HG03439 (cell line): Measurements from ENCODE around the gene DIP2B.
"Not testable (repeated sequence)": the region's sequence is repeated elsewhere in the genome, so short reads cannot be mapped to it uniquely, and the experiment has no call there.

Source experiments
- ATAC-seq: cut with Tn5 transposase; IDR thresholded peaks from one replicate; pipeline ENCODE4 v1.9.1; 2021; ENCODE audit warnings: mild to moderate bottlenecking, moderate library complexity; ENCODE audit not compliant: unreplicated experiment

DIP2B gene

GRCh38 chr12:50547742-50548141 lies 43.0 kb downstream of the DIP2B start:
- ATAC-seq: no peak

DNA sequence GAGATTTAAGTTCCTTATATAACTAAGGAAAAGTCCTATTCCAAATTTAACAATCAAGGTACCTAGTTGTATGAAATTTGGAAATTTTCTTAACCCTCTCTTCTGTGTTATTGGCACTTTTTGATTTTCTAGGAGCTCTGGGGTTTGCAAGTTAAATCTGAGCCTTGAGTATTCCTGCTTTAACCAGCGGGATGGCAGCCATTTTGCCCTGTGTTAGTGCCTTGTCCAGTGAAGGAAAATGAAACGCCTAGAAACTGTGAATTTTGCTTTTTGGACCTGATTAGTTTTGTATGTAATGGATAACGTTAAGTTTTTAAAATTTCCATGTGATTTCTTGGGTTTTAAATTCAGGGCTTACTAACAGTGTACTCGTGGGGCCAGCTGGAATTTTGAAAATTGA lies 45.1 kb downstream of the DIP2B start:
- ATAC-seq: no peak

DNA sequence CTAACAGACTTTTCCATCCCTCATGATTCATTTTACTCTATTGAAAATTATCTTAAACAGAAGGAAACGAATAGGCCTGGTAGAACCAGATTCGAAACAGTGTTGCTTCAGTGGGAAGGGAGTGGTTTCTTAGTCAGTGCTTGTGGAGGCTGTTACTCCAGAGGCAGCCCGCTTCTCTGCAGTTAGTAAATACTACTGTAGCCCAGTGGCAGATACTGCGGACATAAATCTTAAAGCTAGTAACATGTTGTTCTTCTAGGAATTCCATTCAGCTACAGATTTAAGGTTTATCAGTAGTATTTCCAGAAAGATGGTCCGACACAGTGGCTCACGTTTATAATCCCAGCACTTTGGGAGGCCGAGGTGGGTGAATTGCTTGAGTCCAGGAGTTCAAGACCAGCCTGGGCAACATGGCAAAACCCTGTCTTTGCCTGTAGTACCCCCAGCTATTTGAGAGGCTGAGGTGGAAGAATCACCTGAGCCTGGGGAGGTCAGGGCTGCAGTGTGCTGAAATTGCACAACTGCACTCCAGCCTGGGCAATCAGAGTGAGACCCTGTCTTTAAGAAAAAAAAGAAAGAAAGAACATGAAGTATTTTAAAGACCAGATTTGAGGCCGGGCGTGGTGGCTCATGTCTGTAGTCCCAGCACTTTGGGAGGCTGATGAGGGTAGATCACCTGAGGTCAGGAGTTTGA lies 45.9 kb downstream of the DIP2B start:
- no peak for ATAC-seq

DNA sequence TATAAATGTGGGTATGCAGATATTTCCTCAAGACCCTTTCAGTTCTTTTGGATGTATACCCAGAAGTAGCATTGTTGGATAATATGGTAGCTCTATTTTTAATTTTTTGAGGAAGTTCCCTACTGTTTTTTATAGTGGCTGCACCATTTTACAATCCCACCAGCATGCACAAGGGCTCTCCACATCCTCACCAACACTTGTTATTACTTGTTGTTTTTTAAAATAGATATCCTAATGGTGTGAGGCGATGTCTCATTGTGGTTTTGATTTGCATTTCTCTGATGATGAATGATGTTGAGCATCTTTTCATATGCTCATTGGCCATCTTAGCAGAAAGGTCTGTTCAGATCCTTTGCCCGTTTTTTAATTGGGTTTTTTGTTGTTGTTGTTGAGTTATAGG lies 47.1 kb downstream of the DIP2B start:
- ATAC-seq: no peak

DNA sequence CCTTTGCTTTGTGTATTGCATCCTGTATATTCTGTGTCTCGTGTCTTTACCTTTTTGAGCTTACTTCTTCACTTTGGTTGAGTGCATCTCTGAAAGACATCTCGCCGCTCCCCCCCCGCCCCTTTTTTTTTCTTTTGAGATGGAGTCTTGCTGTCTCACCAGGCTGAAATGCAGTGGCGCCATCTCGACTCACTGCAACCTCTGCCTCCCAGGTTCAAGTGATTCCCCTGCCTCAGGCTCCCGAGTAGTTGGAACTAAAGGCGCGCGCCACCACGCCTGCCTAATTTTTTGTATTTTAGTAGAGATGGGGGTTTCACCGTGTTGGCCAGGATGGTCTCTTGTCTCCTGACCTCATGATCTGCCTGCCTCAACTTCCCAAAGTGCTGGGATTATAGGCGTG lies 49.9 kb downstream of the DIP2B start:
- no peak for ATAC-seq

DNA sequence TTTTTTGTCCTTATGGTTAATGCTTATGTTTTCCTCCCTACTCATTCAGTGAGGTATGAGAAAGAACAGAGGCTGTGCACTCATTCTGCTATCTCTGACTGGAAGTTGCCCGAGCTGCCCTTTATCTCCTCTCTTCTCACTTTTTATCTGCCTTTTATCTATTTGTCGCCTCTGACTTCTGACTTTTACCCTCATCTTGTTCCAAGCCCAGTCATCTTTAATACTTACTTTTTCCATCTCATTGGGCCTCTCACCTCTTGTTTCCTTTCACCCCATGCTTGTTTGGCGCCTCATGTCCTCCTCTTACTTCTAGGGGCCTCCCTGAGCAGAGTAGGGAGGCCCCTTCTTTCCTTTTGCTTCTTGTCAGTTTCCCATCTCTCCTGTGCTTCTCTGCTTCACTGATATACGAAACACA lies 50.7 kb downstream of the DIP2B start:
- no peak for ATAC-seq

DNA sequence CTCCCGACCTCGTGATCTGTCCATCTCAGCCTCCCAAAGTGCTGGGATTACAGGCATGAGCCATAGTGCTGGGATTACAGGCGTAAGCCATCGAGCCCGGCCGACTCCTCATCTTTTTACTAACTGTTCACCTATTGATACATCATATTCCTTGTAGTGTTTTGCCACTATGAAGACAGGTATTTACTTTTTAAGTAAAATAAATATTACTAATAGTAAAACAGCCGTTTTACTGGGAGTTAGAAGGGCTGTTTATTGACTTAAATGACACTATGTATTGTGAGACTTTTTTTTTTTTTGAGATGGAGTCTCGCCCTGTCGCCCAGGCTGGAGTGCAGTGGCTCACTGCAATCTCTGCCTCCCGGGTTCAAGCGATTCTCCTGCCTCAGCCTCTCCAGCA lies 51.5 kb downstream of the DIP2B start:
- no peak for ATAC-seq

DNA sequence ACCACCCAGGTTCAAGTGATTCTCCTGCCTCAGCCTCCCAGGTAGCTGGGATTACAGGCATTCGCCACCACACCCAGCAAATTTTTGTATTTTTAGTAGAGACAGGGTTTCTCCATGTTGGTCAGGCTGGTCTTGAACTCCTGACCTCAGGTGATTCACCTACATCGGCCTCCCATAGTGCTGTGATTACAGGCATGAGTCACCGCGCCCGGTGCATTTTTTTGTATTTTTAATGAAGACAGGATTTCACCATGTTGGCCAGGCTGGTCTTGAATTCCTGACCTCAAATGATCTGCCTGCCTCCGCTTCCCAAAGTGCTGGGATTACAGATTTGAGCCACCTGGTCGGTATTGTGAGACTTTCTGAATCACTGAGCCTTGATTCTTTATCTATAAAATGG lies 52.0 kb downstream of the DIP2B start:
- ATAC-seq: not testable (repeated sequence)

DNA sequence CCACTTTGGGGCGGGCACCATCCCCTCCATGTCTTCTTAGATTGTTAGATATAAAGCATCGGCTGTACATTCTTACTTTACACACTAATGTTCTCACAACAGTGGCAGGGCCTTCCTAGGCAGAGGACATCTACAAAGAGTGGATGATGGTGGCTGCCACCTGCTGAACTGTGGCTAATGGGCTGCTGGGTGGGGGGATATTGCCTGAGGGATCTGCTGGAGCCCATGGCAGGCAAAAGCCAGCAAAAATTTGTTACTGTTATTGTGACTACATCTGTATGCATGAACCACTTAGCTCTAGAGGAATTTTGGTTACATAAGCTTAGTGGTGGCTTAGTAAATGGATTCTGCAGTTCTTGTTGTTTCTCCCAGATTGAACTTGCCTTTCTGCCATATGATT lies 52.6 kb downstream of the DIP2B start:
- no peak for ATAC-seq

GRCh38 chr12:50558970-50559369 lies 54.2 kb downstream of the DIP2B start:
- ATAC-seq: no peak

- no peak for ATAC-seq
These were observed 58.0 kb downstream of the DIP2B start for GRCh38 chr12:50562520-50563433.

- no peak for ATAC-seq
These were observed 58.6 kb downstream of the DIP2B start for GRCh38 chr12:50563434-50563787.

DNA sequence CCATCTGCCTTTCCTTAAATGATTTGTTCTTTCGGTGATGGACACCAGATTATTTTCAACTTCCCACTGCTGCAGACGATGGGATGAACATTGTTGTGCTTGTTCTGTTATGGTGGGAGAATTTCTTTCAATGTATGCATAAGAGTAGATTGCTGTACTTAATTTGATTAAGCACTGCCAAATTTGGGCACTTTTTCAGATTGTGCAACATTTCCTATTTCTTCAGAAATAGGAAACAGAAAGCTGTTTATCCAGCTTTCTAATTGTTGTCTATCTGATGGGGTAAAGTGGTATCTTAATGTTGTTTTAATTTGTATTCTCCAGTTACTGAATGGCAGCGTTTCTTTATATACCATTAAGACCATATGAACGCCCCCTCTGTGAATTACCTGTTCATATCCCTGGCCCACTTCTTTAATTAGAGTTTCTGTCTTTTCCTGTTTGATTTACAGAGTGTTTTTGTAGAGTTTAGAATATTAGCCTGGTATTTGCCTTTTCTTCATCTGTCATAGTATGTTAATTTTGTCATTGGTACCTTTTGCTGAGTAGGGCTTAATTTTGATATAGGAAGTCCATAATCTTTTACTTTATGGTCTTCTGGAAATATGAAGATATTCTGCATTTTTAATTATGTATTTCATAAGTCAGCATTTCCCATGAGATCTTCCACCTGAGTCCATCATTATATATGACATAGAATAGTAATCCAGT lies 59.6 kb downstream of the DIP2B start:
- no peak for ATAC-seq

- no peak for ATAC-seq
These were observed 60.1 kb downstream of the DIP2B start for GRCh38 chr12:50564948-50565297.

DNA sequence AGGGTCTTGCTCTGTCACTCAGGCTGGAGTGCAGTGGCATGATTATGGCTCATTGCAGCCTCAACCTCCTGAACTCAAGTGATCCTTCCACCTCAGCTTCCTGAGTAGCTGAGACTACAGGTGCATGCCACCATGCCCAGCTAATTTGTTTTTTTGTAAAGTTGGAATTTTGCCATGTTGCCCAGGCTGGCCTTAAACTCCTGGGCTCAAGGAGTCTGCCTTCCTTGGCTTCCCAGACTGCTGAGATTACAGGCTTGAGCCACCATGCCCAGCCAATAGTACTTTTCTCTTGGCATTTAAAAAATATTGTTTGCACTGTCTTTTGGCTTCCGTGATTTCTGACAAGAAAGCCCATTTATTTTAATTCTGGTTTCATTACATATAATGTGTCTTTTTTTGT lies 61.3 kb downstream of the DIP2B start:
- no peak for ATAC-seq

DNA sequence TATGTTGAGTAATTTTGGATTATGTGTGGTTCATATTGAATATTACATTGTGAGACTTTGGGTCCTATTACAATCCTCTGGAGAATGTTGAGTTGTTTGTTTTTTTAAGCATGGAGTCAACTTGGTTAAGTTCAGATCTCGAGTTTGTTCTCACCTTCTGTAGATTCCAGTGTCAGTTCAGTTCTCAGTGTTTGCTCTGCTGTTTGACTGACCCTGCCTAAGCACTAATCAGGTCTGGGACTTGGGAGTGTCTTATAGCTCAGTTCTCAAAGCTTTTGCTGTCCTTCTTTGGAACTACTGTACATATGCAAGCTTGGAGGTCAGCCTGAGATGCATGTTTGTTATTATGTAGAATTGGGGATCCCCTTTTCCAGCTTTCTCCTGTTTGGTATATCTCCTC lies 63.1 kb downstream of the DIP2B start:
- no peak for ATAC-seq

GRCh38 chr12:50568338-50569091 lies 63.7 kb downstream of the DIP2B start:
- no peak for ATAC-seq

GRCh38 chr12:50569321-50569720 lies 64.5 kb downstream of the DIP2B start:
- ATAC-seq: no peak

GRCh38 chr12:50569876-50570275 lies 65.1 kb downstream of the DIP2B start:
- no peak for ATAC-seq

- ATAC-seq: no peak
These were observed 67.0 kb downstream of the DIP2B start for GRCh38 chr12:50571786-50572185.

- no peak for ATAC-seq
These were observed 67.5 kb downstream of the DIP2B start for GRCh38 chr12:50572287-50572686.
